Measurements from ENCODE around the gene SUN1.
A peak's percentile ranks its signal among the peaks of the same experiment; 100 is the strongest.
"Not testable (repeated sequence)": the region's sequence is repeated elsewhere in the genome, so short reads cannot be mapped to it uniquely, and the experiment has no call there.

The SUN1 gene

DNA sequence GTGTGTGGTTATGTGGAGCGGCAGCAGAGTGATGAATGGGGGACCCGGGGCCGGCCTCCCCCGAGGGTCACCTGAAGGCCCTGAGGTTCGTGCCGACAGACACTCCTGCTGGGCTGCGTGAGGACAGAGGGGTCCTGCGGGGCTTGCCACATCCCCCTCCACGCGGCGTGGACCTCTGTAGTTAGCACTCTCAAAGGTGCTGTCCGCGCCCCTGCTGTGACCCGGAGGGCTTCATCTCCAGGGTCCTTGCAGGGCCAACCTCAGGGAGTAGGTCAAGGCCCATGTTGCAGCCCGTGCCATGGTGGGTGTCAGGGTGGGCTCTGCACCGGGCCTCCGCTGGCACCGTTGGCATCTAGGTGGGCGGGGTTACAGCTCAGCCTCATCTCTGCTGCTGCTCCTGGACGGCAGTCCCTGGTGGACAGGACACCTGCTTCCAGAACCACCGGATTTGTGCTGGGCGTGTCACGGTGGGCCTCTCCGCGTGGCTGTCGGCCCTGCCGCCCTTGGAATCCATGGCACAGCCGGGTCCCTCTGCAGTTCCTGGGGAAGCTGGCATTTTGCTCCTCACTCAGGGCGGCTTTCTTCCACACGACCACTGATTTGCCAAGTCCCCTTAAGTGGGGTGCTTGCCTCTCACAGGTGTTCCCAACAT, 24.3 kb downstream of the SUN1 start:
- no peak for DNase-seq (ENCODE audit: low read depth)

DNA sequence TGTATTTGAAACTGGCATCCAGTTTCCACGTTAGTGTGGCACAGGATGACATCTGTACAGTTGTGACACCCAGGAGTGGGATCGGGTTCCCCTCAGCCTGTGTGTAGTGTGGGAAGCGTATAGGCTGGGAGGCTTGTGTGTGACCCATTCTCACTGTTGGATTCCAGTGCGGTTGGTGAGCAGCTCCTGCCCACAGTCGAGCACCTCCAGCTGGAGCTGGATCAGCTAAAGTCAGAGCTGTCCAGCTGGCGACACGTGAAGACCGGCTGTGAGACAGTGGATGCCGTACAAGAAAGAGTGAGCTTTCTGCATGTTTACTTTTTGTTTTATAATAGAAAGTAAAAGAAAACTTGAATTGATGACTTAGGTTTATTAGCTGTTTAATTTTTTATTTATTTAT, 25.4 kb downstream of the SUN1 start:
- DNase-seq (ENCODE audit: low read depth): no peak

DNA sequence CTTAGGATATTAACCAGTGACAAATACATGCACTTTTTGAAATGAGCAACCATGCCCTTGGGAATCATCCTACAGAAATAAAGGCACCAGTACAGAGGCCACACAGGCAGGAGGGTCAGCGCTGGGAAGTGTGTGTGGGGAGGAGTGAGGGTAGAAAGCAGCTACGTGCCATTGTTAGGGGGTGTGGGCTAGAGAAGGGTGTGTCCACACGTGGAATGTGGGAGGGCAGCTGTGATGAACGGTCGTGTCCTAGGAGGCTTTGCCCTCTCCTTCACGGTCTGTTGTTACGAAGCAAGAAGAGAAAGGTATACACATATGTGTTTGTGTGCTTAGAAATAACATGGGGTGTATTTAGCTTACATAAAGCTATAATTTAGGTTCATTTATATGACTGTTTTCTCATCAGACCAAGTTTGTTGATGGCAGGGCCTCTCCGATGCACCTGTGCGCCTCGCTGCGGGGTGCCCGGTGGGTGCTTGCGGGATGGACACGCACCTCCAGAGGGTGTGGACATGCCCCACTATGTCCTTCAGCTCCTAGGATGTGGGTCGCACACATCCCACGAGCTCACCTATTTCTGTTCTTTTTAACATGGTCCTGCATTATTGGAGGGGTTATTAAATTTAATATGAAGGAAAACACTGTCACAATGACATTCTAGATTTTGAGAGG, 27.2 kb downstream of the SUN1 start:
- no peak for DNase-seq (ENCODE audit: low read depth)

DNA sequence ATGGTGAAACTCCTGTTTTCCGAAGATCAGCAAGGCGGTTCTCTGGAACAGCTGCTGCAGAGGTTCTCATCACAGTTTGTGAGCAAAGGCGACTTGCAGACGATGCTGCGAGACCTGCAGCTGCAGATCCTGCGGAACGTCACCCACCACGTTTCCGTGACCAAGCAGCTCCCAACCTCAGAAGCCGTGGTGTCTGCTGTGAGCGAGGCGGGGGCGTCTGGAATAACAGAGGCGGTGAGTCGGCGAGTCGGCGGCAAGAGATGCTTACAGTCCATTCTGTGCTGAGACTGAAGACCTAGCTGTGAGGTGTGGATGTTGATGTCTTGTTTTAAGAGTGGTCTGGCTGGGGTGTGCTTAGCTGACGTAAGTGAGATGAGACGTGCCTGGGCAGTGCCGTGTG, 27.9 kb downstream of the SUN1 start:
- no peak for DNase-seq (ENCODE audit: low read depth)

DNA sequence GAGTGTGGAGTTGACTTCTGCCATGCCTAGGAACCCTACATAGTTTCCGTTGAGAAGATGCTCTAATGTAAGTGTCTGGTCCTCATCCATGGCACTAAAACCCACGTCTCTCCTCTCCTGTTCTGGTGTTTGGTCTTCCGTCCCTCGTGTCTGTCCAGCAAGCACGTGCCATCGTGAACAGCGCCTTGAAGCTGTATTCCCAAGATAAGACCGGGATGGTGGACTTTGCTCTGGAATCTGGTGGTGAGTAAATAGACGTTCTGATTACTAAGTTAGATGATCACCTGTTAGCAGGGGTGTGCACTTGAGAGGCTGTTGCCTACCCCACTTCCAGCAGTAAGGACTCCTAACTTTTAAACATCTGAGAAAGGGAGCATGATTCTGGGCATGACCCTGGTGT, 28.9 kb downstream of the SUN1 start:
- no peak for DNase-seq (ENCODE audit: low read depth)

DNA sequence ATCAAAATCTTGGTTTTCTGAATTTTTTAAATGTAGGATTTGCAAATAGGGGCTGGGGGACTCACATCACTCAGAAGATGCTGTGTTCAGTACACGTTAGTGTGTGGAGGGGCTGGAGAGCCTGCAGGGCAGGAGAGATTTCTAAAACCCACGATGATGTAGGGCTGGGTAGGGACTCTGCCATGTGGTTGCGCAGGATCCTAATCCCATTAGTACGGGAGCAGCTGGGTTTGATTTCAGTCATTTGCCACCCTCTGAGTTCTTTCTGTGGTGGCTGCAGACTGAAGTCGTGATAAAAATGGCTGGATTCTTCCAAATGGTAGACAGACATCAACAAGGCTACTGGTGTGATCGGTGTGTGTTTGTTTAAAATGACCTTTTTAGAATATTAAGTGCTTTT, 29.9 kb downstream of the SUN1 start:
- no peak for DNase-seq (ENCODE audit: low read depth)

DNA sequence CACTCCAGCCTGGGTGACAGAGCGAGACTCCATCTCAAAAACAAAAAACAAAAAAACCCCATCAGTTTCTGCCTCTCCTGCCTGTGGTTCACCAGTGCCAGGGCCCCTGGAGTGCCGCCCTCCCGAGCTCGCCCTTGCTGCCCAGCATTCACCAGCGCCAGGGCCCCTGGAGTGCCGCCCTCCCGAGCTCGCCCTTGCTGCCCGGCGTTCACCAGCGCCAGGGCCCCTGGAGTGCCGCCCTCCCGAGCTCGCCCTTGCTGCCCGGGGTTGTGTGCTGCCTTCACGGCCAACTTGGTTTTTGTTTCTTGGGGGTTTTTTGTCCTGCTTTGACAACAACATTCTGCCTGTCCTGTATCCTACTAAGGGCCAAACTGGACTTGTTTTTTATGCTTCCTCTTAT, 30.8 kb downstream of the SUN1 start:
- no peak for DNase-seq (ENCODE audit: low read depth)

DNA sequence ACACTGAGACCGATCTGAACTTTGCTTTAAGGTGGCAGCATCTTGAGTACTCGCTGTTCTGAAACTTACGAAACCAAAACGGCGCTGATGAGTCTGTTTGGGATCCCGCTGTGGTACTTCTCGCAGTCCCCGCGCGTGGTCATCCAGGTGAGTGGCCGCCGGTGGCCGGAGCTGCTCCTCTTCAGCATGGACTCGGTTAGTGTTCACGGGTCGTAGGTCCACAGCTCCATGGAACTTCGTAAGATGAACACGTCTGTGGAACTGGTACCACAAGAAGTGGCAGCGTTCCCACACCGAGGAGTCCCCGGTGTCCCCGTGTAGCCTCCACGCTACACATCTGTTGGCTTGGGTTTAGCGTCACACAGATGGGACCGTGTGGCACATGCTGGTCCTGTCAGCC, 33.6 kb downstream of the SUN1 start:
- no peak for DNase-seq (ENCODE audit: low read depth)

DNA sequence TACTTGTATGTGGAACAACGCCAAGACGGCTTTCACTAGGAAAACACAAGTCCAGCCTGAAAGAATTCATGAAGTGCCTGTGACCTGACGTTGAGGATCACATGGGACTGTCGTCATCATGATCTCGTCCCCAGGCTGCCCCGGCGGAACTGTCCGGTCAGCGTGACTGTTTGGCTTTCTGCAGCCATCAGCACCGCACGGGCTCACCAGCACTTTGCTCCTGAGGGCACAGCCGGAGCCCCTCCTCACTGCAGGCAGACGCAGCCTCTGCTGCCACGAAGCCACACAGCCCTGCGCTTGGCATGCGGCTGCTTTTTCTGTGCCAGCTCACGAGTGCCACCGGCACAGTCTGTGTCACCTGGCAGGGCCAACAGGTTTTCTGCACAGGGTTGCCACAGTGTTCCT, 34.7 kb downstream of the SUN1 start:
- peak; percentile 62 for DNase-seq (ENCODE audit: low read depth)

DNA sequence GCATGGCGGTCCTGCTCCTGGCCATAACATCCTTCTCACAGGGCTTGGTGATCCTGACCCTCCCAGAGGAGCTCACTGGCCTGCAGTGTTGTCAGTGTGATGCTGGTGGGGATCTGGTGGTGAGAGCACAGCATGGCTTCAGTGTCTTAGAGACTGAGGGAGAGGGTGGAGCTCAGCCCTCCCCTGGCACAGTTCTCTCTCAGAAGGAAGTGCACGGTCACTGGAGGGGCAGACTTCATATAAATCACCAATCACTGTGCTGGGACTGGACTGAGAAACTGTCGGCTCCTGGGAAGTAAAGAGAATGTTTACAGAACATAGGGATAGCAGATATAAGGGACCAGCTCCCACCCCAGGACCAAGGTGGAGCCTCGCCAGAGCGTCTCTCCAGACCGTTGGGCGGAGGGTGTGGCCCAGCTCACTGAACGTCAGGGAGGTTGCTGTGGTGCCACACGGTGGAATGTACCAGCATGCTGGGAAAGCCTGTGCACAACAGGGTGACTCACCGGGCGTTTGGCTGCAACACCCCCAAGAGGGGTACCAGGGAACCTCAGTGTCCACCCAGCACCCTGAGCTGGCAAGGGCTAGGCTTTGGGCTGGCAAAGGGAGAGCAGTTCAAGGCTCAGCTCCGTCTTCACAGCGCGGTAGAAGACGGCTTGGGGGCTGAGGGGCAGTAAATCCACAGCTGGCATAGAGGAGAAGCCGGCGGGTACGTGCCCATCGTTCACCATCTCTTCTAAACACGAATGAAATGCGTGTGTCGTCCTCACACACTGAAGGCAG, 35.3 kb downstream of the SUN1 start:
- DNase-seq (ENCODE audit: low read depth): peak; percentile 49

DNA sequence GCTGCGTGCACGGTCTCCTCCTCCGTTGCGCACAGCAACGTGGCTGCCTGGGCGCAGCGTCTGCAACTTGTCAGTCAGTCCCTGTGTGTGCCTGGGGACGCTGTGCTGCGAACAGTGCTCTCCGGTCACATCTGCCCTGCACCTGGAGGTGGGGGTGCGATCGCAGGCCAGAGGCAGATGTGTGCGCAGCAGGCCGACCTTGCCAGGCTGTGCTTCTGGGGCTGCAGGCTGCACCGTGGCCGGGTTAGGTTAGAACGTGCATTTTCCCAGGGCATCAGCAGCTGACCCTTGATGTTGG, 35.9 kb downstream of the SUN1 start:
- DNase-seq (ENCODE audit: low read depth): no peak

DNA sequence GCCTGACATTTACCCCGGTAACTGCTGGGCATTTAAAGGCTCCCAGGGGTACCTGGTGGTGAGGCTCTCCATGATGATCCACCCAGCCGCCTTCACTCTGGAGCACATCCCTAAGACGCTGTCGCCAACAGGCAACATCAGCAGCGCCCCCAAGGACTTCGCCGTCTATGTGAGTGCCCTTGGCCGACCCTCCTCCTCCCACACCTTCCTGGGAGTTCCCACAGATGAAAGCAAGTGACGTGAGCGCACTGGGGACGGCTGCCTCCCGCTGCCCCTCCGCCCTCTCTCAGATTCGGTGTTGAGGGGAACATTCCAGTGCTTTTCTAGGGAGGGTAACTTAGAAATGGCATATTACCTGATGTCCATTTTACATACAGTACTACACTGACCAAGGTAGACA, 37.1 kb downstream of the SUN1 start:
- DNase-seq (ENCODE audit: low read depth): no peak

DNA sequence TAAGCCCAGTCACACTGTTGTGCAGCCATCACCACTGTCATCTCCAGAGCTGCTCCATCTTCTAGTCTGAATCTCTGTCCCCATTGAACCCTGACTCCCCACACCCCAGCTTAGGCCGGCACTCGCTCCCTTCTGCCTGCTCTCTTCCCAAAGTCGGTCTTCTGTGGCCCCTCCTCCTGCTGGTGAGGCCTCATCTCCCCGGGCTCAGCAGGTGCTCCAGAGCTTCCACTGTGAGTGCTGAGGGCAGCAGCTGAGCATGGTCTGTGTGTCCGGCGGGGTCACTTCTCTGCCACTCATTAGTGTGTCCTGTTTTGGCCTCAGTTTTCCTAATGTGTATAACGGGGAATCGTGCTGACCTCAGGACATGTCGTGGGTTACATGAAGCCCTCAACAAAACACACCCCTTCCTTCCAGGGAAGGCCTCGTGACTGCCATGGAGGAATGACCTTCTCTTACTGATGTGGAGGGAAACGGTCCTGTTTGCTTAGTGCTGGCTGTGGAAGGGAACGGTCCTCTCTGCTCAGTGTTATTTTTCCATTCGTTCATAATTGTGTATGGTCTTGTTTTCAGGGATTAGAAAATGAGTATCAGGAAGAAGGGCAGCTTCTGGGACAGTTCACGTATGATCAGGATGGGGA, 39.7 kb downstream of the SUN1 start:
- no peak for DNase-seq (ENCODE audit: low read depth)

DNA sequence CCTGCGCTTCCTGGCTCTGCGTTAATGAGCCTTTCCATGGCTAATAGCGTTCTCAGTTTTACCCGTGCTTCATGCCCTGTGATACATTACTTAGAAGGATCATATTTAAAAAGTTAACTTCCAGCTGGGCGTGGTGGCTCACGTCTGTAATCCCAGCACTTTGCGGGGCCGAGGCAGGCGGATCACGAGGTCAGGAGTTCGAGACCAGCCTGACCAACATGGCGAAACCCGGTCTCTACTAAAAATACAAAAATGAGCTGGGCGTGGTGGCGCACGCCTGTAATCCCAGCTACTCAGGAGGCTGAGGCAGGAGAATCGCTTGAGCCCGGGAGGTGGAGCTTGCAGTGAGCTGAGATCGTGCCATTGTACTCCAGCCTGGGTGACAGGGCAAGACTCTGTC, 40.4 kb downstream of the SUN1 start:
- not testable (repeated sequence) for DNase-seq (ENCODE audit: low read depth)

DNA sequence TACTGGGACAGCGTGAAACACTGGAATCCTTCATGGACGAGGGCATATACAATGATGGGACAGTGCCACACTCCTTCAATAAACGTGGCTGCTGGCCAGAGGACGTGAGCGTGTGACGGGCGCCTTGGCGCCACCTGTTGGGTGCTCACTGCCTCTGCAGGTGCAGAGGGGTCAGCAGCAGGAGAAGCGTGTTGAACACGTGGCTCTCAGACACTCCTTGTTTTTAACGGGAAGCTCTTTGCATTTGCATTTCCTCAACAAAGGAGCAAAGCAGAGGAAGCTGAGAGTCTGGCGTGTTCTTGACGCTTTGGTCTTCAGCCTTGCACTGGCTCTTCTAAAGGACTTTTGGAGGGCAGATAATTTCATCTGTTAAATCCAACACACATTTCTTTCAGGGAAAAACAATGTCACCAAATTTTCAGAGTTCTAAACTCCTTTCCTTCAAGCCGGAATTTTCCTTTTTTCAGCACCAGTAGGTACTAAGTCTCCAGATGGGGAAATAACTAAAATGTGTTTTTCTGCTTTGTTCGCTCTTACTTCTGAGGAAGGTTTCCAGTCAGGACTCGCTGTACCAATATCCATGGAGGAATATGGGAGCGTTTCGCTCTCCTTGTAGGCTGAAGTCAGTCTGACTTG, 41.2 kb downstream of the SUN1 start:
- DNase-seq (ENCODE audit: low read depth): peak; percentile 19

DNA sequence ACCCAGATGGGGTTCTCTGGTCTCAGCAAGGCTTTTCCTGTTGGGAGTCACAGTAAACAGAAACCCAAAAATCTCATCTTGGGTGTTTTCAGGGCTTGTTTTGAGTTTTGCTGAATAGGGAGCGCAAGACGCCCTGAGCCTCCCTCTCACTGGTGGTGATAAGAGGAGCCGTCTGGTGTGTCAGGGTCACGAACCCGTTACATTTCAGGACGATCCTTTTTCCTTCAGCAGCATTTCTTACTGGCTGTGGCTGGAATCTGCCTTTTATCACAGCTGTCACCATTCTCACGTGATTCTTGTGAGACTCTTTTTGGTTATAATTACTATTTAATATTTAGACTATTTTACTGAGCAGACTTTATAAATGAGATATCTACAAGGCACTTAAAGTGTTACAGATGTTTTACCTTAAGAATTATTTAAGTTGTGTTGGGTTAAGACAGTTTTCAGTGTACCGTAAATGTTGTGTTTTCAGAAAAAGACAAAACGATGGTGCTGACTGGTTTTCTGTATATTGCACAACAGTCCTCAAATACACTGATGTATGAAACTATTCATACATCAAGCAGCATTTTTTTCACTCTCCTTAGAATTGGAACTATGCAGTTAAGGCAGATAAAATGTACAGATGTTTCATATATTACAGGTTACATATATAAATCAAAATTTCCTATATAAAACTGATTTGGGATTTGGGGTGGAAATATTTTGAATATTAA, 41.9 kb downstream of the SUN1 start:
- no peak for DNase-seq (ENCODE audit: low read depth)

DNA sequence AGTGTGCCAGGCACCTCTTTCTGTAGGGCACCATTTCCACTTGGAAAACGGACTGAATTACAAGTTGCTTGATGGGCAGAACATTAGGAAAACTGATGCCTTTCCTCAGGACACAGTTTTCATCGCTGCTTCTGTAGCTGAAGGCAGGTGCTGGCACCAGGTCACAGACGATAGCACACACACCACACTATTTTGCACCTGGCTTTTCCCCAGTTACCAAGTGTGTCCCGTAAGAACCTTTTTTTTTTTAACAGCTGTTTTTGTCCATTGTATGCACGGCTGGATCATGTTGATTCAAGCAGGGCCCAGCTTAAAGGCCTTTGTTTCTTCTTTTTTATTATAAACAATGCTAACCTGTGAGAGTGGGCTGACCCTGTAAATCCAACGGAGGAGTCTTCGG, 42.8 kb downstream of the SUN1 start:
- DNase-seq (ENCODE audit: low read depth): no peak

DNA sequence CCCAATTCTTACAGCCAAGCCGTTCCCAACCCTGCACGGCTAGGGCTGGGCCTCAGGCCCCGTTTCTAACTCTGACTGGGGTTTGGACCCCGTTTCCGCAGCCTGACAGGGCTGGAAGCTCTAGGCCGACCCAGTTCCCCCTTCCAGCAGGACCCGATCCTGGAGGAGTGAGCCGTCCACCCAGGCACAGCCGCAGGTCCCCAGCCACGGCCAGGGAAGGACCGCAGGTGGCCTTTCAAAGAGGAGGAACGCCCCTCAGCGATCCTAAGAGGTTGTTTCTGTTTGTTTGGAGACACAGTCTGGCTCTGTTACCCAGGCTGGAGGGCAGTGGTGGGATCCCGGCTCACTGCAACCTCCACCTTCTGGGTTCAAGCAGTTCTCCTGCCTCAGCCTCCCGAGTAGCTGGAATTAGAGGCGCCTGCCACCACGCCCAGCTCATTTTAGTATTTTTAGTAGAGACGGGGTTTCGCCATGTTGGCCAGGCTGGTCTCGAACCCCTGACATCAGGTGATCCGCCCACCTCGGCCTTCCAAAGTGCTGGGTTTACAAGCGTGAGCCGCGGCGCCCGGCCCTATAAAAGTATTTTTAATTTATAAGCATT, 43.3 kb downstream of the SUN1 start:
- DNase-seq (ENCODE audit: low read depth): no peak

DNA sequence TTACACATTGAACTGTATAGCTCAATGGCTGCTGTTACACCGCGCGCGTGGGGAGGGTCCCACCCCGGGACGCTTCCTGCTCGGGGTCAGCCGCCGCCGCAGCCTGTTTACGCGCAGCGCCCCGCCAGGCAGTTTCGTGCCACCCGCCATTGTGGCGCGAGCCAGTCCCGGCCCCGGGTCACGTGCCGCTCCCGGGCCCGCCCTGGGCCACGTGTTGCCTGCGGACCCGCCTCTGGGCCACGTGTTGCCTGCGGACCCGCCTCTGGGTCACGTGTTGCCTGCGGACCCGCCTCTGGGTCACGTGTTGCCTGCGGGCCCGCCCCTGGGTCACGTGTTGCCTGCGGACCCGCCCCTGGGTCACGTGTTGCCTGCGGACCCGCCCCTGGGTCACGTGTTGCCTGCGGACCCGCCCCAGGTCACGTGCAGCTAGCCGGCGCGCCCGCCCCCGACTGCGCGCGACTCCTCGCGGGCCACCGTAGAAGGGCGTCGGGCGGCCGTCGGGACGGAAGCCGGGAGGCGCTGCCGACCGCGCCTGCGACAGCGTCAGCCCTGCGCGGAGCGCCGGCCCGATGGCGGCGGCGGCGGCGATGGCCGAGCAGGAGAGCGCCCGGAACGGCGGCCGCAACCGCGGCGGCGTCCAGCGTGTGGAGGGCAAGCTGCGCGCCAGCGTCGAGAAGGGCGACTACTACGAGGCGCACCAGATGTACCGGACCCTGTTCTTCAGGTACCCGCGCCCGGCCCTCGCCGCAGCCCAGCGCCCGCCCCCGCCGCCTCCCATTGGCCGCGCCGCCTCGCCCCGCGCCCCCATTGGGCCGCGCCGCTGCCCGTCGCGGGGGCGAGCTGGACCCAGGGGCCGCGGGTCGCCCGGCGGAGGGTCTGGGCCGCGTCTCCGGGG, 44.0 kb downstream of the SUN1 start, which contains the start of gene GET4:
TSS of gene GET4 (plus strand) at position 478 of the 895 bp plus-strand sequence. CDS start at position 570, 92 bp downstream.
- peak; percentile 65 for DNase-seq (ENCODE audit: low read depth)

DNA sequence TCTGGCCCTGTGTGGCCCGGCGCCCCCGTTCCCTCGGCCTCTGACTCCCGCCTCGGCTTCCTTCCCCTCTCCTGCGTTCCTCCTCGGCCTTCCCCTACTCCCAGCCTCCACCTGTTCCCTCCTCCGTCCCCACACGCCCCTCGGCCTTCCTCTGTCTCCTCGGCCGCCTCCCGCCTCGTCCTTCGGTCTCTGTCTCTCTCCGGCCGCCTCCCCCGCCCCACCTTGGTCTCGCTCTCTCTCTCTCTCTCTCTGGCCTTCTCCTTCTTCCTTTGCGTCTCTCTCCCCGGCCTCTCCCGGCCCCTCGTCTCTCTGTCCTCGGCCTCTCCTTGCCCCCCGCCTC, 44.7 kb downstream of the SUN1 start:
- no peak for DNase-seq (ENCODE audit: low read depth)
